Hepatocyte (in vitro differentiated cells): ENCODE results near the gene ZFYVE28. TPM values are rescaled to one million over a fixed set of nuclear protein-coding genes. Genes with fewer than 3 reads are reported as not detected.
A peak's percentile ranks its signal among the peaks of the same experiment; 100 is the strongest.

Source experiments
- DNase-seq: peaks from one replicate; pipeline ENCODE4 v3.0.0-alpha.2; 2016; ENCODE audit warnings: low spot score
- H2AFZ ChIP-seq: fragments of 200-600 bp; sonication (generic); 2 replicates; pipeline ENCODE4 v1.6.0; 2016; ENCODE audit warnings: antibody characterized with exemption, mild to moderate bottlenecking
- H3K27ac ChIP-seq: fragments of 200-600 bp; sonication (generic); 2 replicates; pipeline ENCODE4 v1.5.1; 2016; ENCODE audit warnings: mild to moderate bottlenecking
- H3K27me3 ChIP-seq: fragments of 200-600 bp; sonication (generic); 2 replicates; pipeline ENCODE4 v1.6.1; 2016
- H3K36me3 ChIP-seq: fragments of 200-600 bp; sonication (generic); replicated peaks from 2 replicates; pipeline ENCODE4 v1.5.1; 2016; ENCODE audit warnings: low read depth; ENCODE audit not compliant: insufficient read depth
- H3K4me1 ChIP-seq: fragments of 200-600 bp; sonication (generic); 2 replicates; pipeline ENCODE4 v1.5.1; 2016; ENCODE audit warnings: mild to moderate bottlenecking, moderate library complexity; ENCODE audit not compliant: insufficient read depth
- H3K4me2 ChIP-seq: fragments of 200-600 bp; sonication (generic); 2 replicates; pipeline ENCODE4 v1.6.0; 2016
- H3K4me3 ChIP-seq: fragments of 200-600 bp; sonication (generic); 2 replicates; pipeline ENCODE4 v1.5.1; 2016; ENCODE audit warnings: mild to moderate bottlenecking
- H3K79me2 ChIP-seq: fragments of 200-600 bp; sonication (generic); 2 replicates; pipeline ENCODE4 v1.6.0; 2017; ENCODE audit warnings: mild to moderate bottlenecking
- H3K9me2 ChIP-seq: fragments of 200-600 bp; sonication (generic); replicated peaks from 2 replicates; pipeline ENCODE4 v1.6.0; 2017; ENCODE audit warnings: mild to moderate bottlenecking; ENCODE audit not compliant: insufficient read depth
- H3K9me3 ChIP-seq: fragments of 200-600 bp; sonication (generic); 2 replicates; pipeline ENCODE4 v1.5.1; 2016; ENCODE audit warnings: low read depth, mild to moderate bottlenecking
- H4K20me1 ChIP-seq: fragments of 200-600 bp; sonication (generic); 2 replicates; pipeline ENCODE4 v1.6.0; 2016; ENCODE audit warnings: mild to moderate bottlenecking; ENCODE audit not compliant: insufficient read depth, poor library complexity, severe bottlenecking
- CTCF ChIP-seq: fragments of 200-600 bp; sonication (generic); IDR thresholded peaks from 2 replicates; pipeline ENCODE4 v1.5.1; 2016; ENCODE audit warnings: antibody characterized with exemption, mild to moderate bottlenecking; ENCODE audit not compliant: poor library complexity
- EZH2 ChIP-seq: fragments of 200-600 bp; sonication (generic); IDR thresholded peaks from 2 replicates; pipeline ENCODE4 v1.6.1; 2016; ENCODE audit warnings: antibody characterized with exemption, mild to moderate bottlenecking, borderline replicate concordance
- EZH2phosphoT487 ChIP-seq: fragments of 200-600 bp; sonication (generic); IDR thresholded peaks from one replicate; pipeline ENCODE4 v1.6.1; 2018; ENCODE audit warnings: antibody characterized with exemption, mild to moderate bottlenecking, low read depth, moderate library complexity; ENCODE audit not compliant: unreplicated experiment, severe bottlenecking
- WGBS: methylation state at CpG from one replicate; pipeline ENCODE4 v1.1.6; 2016; ENCODE audit warnings: low lambda C conversion rate; ENCODE audit errors: missing lambda C conversion rate; 5-methylcytosine and 5-hydroxymethylcytosine counted together
- polyA plus RNA-seq: library from polyadenylated mRNA; unstranded; fragments of >200 nt; fragmentation: Nextera tagmentation; extraction: Ambion mirVana; gene quantifications from 2 replicates; pipeline ENCODE4 v1.2.1, GENCODE V29; 2016
- total RNA-seq: library from RNA; depleted of rRNA; stranded (reverse); fragments of >200 nt; gene quantifications from 2 replicates; pipeline ENCODE4 v1.2.3, GENCODE V29; 2014

ZFYVE28 gene
- total and polyA plus RNA-seq, 2 experiments from 2014 or later: 2.2 to 3.4 TPM

- no peak overlapping the region for H3K4me3 ChIP-seq
- H3K4me1 ChIP-seq: peaks cover 29% of the 10 kb centered on the region
- H3K27me3 ChIP-seq: peaks cover 37% of the 10 kb centered on the region
- H4K20me1 ChIP-seq: no peaks in the 10 kb centered on the region
- DNase-seq: no peak
- peak overlapping the region; percentile 31 for H3K27ac ChIP-seq
- WGBS: 75% methylated on average over 14 of the region's 14 CpGs
- no peaks in the 10 kb centered on the region for H3K9me3 ChIP-seq
- H2AFZ ChIP-seq: no peak overlapping the region
- H3K79me2 ChIP-seq: no peaks in the 10 kb centered on the region
- TF ChIP-seq CTCF: no peak
- no peak for TF ChIP-seq EZH2phosphoT487
- TF ChIP-seq EZH2: no peak
- H3K36me3 ChIP-seq: no peaks in the 10 kb centered on the region
- peak overlapping the region; percentile 73 for H3K4me2 ChIP-seq
- H3K9me2 ChIP-seq: no peaks in the 10 kb centered on the region
Measured at GRCh38 chr4:2413821-2414610, 4.4 kb downstream of the ZFYVE28 start.

- Histone ChIP-seq H3K4me1 (peaks cover 28% of the 10 kb centered on the region), H3K4me3 (no peak overlapping the region)
- peak; percentile 93 for DNase-seq
Measured at GRCh38 chr4:2412885-2413716, 5.3 kb downstream of the ZFYVE28 start.

GRCh38 chr4:2412534-2412884 is 5.9 kb downstream of the ZFYVE28 start:
- Histone ChIP-seq H3K4me2 (peak overlapping the region; percentile 73), H3K9me3 (no peaks in the 10 kb centered on the region), H3K4me1 (peaks cover 22% of the 10 kb centered on the region), H3K36me3 (no peaks in the 10 kb centered on the region), H3K9me2 (no peaks in the 10 kb centered on the region), H3K27me3 (peaks cover 32% of the 10 kb centered on the region), H2AFZ (no peak overlapping the region), H3K79me2 (no peaks in the 10 kb centered on the region), H3K27ac (peak overlapping the region; percentile 77), H3K4me3 (no peak overlapping the region), H4K20me1 (no peaks in the 10 kb centered on the region)
- no peak for TF ChIP-seq CTCF
- 51% methylated on average over 5 of the region's 5 CpGs for WGBS
- peak; percentile 67 for DNase-seq

More at GRCh38 chr4:2412885-2413716, 5.3 kb downstream of the ZFYVE28 start:
- Histone ChIP-seq H3K9me3 (no peaks in the 10 kb centered on the region), H2AFZ (no peak overlapping the region), H3K79me2 (no peaks in the 10 kb centered on the region), H3K9me2 (no peaks in the 10 kb centered on the region), H3K27ac (peak overlapping the region; percentile 77), H4K20me1 (no peaks in the 10 kb centered on the region), H3K36me3 (no peaks in the 10 kb centered on the region), H3K27me3 (peaks cover 37% of the 10 kb centered on the region), H3K4me2 (peak overlapping the region; percentile 73)
- TF ChIP-seq CTCF (peak; percentile 44), EZH2 (no peak)
- 7% methylated on average over 30 of the region's 30 CpGs for WGBS
